ENCODE measurements around the gene GRAMD1A.

Gene GRAMD1A

DNA sequence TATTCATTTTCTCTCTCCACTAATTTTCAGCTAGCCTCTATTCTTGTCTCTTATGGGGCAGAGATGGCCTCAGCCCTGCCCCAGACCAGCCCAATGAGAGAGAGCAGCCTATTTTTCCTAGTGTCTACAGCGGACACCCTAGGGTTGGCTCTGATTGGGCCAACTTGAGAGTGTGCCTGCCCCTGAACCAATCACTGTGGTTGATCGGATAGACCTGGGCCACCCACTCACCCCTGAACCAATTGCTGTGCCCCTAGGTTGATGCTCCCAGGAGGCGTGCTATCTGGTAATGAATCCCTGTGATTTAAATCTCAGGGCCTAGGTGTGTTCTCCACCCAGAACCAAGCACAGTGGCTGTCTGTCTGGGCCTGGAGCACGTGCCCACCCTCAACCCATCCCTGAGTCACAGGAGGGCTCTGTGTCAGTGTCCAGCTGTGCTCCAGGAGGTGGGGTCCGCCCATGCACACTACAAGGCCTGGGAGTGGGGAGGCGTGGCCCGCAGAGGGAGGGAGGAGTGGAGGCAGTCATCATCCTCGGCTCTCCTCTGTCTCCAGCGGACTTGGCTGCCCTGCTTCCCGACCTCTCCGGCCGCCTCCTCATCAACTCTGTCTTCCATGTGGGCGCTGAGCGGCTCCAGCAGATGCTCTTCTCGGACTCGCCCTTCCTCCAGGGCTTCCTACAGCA, 15.3 kb downstream of the GRAMD1A start:
- TF ChIP-seq, protein P1, sequence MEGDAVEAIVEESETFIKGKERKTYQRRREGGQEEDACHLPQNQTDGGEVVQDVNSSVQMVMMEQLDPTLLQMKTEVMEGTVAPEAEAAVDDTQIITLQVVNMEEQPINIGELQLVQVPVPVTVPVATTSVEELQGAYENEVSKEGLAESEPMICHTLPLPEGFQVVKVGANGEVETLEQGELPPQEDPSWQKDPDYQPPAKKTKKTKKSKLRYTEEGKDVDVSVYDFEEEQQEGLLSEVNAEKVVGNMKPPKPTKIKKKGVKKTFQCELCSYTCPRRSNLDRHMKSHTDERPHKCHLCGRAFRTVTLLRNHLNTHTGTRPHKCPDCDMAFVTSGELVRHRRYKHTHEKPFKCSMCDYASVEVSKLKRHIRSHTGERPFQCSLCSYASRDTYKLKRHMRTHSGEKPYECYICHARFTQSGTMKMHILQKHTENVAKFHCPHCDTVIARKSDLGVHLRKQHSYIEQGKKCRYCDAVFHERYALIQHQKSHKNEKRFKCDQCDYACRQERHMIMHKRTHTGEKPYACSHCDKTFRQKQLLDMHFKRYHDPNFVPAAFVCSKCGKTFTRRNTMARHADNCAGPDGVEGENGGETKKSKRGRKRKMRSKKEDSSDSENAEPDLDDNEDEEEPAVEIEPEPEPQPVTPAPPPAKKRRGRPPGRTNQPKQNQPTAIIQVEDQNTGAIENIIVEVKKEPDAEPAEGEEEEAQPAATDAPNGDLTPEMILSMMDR (IDR thresholded peaks at IDR 0.05) = no peak
- no peak for TF ChIP-seq ZFX (IDR thresholded peaks at IDR 0.05; ENCODE audit: borderline replicate concordance)
- H3K27ac ChIP-seq = no peak overlapping the region

DNA sequence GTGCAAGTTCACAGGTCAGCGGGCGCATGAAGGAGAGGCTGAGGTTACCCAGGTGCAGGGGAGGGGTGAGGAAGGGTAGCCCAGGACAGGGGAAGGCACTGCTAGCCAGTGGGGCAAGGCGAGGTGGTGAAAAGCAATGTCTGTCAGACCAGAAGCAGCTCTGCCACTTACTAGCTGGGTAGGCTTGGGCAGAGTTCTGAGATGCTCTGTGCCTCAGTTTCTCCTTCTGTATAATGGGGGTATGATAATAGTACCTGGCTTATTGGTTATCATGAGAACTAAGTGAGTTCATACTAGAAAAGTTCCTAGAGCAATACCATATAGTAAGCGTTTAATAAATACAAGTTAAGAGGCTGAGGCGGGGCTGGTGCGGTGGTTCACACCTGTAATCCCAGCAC, 15.8 kb downstream of the GRAMD1A start:
- TF ChIP-seq ZFX (IDR thresholded peaks at IDR 0.05; ENCODE audit: borderline replicate concordance) = no peak
- TF ChIP-seq, protein P1 (IDR thresholded peaks at IDR 0.05) = no peak
- no peak overlapping the region for H3K27ac ChIP-seq

DNA sequence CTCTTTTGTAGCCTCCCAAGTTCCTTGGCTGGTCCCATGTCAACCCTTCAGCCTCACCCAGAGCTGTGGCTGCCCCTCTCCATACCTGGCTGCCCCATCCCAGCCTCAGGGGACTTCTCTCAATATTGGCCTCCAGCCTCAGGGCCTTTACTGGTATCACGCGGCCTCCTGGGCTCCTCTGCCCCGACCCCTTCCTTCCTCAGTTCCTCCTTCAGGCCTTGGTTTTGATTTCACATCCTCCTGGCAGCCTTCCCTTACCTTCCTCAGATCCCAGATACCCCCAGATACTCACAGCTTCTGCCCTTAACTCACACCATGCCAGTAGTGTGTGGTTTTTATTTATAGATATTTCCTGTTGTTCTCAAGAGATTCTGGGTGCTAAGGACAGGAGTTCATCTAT, 17.4 kb downstream of the GRAMD1A start:
- no peak overlapping the region for H3K27ac ChIP-seq
- TF ChIP-seq ZFX (IDR thresholded peaks at IDR 0.05; ENCODE audit: borderline replicate concordance) = no peak
- TF ChIP-seq, protein P1 (IDR thresholded peaks at IDR 0.05) = no peak

GRCh38 chr19:35018379-35018778, 18.3 kb downstream of the GRAMD1A start:
- TF ChIP-seq ZFX (IDR thresholded peaks at IDR 0.05; ENCODE audit: borderline replicate concordance) = no peak
- TF ChIP-seq, protein P1 (IDR thresholded peaks at IDR 0.05) = no peak
- H3K27ac ChIP-seq = no peak overlapping the region

GRCh38 chr19:35019144-35019543, 19.0 kb downstream of the GRAMD1A start:
- TF ChIP-seq, protein P1 (IDR thresholded peaks at IDR 0.05) = no peak
- no peak for TF ChIP-seq ZFX (IDR thresholded peaks at IDR 0.05; ENCODE audit: borderline replicate concordance)
- no peak overlapping the region for H3K27ac ChIP-seq

- no peak overlapping the region for H3K27ac ChIP-seq
- TF ChIP-seq ZFX (IDR thresholded peaks at IDR 0.05; ENCODE audit: borderline replicate concordance) = no peak
- TF ChIP-seq, protein P1 (IDR thresholded peaks at IDR 0.05) = no peak
Observed at GRCh38 chr19:35021016-35021415, 20.9 kb downstream of the GRAMD1A start.

- no peak overlapping the region for H3K27ac ChIP-seq
- no peak for TF ChIP-seq ZFX (IDR thresholded peaks at IDR 0.05; ENCODE audit: borderline replicate concordance)
- TF ChIP-seq, protein P1 (IDR thresholded peaks at IDR 0.05) = no peak
Observed at GRCh38 chr19:35021596-35021995, 21.5 kb downstream of the GRAMD1A start.

Measured in 22Rv1 (cell line).